A204.1 (cell line): ENCODE data around the gene GAB2.
"Not testable (repeated sequence)": the region's sequence is repeated elsewhere in the genome, so short reads cannot be mapped to it uniquely, and the experiment has no call there.

Source experiments
- FAIRE-seq: peaks from 2 replicates; lab custom pipeline; 2012; peaks lifted over from hg19 to GRCh38; lab: Jason Lieb, UNC

The GAB2 gene

DNA sequence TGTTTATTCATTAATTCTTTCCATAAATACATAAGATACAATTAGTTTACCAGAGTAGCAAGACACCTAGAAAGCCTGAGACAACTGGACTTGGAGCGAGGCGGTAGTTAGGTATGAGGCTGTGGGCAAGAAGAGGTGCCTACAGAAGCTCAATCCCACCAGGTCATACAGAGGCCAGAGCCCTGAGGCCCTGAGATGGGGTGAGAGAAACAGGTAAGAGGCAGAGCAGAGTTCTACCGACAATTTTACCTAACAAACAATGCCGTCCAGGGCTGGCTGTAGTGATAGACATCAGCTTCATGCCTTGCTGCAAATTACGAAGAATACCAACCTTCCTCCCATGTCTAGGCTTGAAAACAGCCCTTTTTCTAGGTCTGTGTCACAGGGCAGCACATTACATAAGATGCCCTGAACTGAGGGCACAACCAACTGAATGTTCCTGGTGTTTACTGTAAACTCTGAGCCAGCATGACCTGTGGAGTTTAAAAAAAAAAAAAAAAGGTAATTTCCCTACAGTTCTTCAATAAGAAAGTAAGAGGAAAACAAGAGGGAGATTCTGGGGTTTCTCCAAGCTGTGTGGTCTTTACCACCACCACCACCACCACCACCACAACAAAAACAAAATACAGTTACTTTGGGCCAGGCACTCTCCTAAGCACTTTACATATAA, 105.8 kb downstream of the GAB2 start:
- no peak for FAIRE-seq

DNA sequence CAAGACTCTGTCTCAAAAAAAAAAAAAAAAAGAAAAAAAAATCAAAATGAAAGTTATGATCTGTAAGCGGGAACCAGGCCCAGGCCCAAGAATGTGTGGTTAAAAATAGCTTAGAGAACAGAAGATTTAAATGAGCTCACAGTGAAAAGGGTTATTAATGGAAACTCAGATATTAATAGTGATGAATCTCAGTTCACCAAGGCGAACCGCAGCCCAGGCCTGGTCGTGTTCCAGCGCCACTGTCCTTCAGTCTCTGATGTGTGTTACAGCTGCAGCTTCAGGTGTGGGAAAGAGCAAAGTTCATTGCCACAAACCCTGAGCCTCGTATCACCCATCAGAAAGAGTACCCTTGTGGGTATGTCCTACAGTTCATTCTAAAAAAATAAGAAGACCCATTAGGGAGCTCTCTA, 107.1 kb downstream of the GAB2 start:
- FAIRE-seq: no peak

DNA sequence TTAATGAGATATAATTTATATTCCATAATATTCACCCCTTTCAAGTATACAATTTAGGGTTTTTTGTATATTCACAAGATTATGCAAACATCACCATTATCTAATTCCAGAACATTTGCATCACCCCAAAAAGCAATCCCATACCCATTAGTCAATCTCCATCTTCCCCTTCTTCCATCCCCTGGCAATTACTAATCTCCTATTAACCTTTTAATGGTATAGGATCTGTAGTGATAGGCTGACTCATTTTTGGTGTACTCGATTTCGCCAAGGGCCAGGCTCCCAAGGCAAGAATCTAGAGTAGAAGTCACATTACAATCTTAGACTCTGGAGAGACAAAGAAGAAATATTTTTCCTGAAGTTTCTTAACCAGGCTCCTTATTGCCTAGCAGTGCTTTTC, 113.4 kb downstream of the GAB2 start:
- no peak for FAIRE-seq

DNA sequence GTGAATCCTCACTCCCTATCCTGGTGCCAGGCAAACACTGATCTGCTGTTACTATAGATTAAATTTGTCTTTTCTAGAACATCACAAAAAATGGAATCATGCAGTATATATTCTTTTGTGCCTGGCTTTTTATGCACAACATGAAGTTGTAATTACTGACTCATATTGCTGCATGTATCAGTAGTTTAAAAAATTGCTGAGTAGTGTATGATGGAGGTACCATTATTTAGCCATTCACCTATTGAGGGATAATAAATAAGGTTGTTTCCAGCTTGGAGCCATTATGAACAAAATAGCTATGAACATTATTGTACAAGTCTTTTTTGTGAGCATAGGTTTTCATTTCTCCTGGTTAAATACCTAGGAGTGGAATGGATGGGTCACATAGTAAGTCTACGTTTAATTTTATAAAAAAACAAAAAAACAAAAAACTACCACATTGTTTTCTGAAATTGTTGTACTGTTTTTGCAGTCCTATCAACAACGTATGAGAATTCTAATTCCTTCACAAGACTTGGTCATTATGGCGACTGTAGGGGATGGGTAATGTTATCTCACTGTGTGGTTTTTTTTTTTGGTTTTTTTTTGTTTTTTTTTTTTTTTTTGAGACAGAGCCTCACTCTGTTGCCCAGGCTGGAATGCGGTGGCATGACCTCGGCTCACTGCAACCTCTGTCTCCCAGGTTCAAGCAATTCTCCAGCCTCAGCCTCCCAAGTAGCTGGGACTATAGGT, 117.3 kb downstream of the GAB2 start:
- FAIRE-seq: no peak

DNA sequence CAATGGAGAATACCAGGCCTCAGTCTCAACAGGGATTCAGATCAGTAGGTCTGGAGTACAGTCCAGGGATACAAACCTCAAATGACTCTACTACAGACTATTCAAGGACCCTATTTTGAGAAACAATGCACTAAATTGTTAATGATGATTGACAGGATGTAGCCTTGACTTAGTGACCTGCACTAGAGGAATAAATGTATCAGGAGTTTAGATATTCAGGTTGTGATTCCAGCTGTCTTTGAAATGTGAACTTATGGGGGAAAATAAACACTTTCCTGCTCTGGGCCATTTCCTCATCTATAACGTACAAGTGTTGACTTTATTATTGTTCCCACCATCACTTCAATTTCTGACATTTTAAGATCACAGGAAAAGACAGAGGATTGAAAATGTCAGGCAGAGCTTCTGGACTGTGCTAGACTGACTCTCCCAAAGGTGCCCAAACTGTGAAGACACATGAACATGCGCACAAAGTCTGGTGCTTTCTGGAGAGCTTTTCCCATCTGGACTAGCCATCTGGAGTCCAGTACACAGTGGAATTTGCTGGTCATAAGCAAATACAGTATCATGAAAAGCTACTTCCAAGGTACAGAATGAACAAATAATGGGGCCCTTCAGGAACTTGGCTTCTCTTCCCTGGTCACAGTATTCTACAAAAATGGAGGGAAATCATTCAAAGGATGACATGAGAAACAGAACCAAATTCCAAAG, 118.5 kb downstream of the GAB2 start:
- FAIRE-seq: no peak

DNA sequence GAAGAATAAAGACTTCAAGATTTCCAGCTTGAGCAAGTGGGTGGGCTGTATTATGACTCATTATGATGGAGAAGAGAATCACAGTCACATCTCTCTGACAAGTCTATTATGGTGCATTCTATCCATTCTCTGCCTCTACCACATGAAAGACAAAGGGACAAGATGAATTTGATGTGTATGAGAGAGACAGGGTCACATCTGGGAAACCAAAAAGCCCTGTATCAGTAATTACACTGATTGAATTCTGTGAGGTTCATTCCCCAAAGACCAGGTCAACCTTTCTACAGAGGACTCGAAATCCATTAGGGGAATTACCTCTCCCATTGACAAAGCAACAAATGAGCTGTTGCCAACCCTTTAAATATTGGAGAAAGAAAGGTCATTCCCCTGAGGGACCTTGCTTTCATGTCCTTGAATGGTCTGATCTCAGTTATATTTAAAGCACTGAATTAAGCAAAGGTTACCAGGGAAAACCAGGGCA, 119.3 kb downstream of the GAB2 start:
- no peak for FAIRE-seq

DNA sequence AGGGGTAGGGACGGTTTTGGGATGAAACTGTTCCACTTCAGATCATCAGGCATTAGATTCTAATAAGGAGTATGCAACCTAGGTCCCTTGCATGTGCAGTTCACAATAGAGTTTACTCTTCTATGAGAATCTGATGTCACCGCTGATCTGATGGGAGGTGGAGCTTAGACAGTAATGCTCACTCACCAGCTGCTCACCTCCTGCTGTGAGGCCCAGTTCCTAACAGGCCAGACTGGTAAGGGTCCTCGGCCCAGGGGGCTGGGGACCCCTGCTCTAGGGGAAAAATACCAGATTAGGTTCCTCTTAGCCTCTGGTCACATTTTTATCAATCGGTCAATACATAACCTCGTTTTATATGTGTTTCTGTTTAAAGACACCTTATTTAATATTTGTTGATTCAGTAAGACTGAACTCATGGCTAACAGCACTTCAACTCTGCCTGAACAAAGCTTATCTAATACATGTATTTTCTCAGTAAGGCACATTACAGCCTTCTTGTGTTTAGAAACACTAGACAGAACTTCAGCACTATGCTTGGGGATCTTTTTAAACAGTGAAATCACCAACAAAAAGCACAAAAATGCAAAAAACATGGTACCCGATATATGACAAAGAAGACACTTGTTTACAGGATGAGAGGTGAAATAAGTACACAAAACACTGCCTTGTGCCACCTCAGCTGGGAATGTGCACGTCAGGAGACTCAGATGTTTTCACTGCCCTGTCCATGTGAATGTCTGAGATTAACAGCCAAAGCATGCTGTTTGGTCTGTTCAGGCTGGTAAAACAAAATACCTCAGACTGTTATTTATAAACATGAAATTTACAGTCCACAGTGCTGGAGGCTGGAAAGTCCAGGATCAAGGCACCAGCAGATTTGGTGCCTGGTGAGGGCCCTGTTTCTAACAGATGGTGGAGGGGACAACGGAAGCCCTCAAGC, 121.4 kb downstream of the GAB2 start:
- FAIRE-seq: no peak

DNA sequence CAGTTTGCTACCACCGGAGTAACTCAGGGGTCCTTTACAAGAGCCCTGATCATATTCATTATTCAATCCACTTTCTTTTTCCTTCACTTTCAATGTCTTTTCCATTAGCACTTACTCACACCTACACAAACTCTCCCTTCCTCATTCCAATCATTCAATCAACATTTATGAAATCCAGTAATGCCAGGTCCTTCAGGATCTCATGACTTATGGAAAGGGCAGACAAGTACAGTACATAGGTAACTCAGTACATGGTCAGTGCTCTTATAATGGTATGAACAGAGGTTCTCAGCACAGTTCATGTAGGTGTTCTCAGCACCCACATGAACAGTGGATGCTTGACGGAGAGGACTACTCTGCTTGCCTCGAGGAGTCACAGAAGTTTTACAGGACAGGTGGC, 122.3 kb downstream of the GAB2 start:
- FAIRE-seq: no peak

DNA sequence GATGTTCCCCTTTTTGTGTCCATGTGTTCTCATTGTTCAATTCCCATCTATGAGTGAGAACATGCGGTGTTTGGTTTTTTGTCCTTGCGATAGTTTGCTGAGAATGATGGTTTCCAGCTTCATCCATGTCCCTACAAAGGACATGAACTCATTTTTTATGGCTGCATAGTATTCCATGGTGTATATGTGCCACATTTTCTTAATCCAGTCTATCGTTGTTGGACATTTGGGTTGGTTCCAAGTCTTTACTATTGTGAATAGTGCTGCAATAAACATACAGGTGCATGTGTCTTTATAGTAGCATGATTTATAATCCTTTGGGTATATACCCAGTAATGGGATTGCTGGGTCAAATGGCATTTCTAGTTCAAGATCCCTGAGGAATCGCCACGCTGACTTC, 123.5 kb downstream of the GAB2 start:
- not testable (repeated sequence) for FAIRE-seq

DNA sequence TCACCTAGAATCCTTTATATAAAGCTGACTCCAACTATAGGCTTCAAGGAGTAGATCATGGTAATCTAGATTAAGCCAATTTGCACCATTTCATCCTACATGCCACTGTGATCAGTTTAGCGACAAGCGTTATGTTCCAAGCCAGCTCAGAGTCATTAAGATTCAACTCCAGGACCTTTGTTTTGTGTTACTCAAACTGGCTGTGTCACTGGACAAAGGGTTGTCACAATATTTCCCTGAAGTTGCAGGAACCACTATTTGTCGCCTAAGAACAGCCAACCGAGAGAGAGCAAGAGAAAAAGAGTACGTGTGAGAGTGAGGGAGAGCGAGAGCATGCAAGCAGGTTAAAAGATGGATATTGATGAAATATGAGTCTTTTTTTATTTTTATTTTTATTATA, 124.1 kb downstream of the GAB2 start:
- FAIRE-seq: no peak

DNA sequence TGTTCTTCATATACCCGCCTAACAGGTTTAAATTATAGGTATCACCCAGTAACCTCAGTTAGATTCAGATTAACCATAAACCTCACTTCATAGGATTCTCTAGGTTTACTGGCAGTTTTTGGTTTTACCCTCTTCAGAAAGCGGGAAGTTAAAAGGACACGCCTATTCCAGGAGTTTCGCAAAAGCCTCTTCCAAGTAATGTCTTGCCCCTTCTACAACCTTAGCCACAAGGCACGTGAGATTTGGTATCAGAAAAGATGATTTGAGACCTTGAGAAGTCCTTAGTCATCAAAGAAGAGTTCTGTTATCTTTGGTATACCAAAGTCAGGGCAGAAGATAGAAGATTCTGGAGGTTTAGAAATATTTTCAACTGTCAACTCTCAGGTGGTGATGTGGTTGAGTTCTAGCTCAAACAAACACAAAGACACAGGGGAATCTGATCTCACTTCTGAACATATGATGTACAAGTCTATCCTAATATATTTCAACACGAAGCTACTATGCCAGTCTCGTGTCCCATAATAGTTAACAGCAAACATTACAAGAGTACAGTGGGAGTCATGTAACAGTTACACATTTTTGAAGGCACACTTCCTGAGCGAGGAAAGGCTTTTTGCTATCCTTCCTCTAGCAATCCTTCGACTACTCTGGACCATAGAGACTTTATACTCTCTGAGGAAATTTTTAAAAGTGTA, 125.4 kb downstream of the GAB2 start:
- FAIRE-seq: no peak

DNA sequence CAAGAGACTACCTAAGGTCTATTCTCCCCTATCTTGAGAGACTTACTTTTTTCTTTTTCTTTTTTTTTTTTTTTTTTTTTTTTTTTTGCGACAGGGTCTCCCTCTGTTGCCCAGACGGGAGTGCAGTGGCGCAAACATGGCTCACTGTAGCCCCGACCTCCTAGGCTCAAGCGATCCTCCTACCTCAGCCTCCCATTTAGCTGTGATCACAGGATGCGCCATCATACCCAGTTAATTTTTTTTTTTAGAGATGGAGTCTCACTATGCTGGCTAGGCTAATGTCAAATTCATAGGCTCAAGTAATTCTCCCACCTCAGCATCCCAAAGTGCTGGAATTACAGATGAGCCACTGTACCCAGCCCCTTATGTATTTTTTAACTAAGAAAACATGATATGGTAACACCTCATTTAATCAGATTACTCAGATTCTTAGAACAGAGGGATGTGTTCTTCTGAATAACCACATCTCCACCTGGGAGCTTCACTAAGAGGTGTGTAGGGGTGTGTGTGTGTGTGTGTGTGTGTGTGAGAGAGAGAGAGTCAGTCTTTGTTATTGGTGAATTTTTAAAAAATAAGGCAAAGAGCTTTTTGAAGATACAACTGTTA, 126.0 kb downstream of the GAB2 start:
- no peak for FAIRE-seq

DNA sequence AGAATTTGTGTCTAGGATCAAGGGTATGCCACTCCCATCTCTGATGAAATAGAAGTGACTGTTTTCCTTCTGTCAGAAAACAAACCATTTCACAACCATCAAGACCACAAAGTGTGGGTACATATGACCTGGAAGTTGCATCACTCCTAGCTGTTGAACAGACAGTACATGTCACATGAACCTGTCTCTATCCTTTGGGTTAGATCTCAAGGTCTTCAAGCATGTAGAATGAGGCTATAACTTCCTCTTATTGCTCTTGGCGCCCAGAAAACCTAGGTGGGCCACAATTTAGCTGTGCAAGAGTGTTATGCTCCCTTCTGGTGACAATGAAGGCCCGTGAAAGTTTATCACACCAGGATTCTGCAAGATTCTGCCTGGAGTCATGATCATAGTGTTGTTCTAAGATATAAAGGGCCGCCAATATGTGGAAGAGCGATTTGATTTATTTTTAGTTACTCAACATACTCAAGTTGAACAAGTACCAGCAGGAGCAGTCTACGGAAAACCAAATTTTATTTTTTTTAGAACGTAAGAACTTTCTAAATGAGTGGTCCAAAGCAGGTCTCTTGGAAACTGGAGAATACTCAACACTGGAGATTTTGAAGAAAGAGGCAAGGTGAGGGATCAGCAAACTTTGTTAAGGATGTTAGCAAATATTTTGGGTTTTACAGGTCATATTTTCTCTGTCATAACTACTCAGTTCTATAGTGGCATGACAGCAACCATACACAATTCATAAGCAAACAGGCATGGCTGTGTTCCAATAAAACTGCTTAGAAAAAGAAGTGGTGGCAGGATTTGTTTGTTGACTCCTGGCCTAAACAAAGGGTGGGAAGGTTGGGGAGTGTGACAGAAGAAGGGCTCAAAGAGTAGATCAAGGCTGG, 127.1 kb downstream of the GAB2 start:
- no peak for FAIRE-seq

DNA sequence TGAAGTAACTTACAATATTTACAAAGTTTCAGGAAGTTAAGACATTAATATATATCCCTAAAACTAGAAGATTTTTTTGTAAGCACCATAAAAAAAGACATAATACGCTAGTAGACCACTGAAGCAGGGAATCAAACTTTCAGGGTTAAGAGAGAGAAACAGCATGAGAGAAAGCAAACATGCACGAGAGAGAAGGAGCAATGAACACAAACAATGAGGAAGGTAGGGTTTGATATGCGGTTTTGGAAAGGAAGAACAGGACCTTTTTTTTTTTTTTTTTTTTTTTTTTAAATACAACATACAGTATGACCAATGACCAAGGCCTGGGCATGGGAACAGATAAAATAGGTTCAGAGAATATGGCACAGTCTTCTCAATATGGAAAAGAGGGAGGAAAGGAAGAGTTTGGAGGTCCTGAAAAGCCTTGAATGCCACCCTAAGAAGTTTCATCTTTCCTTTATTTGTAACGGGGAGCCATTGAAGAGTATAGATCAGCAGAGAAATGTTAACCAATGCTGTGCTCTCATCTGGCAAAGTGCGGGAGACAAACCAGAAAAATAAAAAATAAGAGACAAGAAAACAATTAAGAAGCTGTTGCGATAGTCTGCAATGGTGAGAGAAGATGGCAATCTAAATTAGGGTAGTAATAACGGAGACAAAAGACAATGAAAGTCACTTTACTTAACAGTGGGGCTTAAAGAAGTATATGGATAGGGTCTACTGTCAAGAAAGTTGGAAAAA, 127.9 kb downstream of the GAB2 start:
- no peak for FAIRE-seq

DNA sequence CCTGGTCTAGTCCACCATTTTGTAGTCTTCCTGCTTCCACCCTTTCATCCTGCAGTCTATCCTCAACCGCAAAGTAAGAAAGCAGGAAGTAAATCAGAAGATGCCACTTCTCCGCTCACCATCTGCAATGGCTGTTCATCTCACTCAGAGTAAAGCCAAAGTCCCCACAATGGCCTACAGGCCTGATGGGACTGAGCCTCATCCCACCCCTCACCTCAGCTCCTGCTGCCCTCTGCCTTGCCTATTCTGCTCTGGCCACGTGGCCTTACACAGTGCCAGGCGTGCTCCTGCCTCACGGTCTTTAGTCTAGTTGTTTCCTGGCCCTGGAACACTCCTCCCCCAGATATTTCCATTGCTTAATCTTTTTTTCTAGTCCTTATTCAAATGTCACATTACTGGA, 133.4 kb downstream of the GAB2 start:
- no peak for FAIRE-seq

DNA sequence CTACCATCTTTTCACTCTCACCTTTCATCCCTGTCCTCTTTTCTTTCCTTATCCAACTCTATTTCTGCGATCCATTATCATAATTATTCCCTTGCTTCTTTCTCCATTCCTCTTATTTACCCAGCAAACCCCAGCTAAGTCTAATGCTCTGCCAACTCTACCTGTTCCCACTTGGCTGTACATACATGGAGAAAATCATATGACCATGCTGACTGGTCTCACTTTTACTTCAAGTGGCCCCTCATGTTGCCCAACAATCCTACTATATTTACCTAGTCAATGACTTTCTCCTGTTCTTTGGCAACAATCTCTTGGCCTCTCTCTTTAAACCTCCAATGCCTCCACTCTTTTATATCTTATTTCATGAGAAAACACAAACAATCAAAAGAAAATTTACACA, 134.8 kb downstream of the GAB2 start:
- FAIRE-seq: no peak

DNA sequence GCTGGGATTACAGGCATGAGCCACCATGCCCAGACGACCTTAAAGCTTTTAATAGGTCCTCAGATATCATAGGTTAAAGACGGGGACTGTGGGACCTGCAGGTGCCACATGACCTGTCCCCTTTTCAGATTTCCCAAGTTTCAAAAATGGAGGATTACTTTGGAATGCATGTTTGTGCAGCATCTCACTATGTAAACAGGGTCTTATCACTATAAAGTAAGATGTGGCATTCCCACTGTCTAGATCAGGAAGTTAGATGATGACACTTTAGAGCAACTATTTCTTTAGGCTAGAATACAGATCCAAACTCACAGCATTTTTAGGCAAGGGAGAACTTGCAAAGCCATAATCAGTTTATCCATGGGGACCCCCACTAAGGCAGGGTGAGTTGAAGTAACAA, 136.1 kb downstream of the GAB2 start:
- no peak for FAIRE-seq

DNA sequence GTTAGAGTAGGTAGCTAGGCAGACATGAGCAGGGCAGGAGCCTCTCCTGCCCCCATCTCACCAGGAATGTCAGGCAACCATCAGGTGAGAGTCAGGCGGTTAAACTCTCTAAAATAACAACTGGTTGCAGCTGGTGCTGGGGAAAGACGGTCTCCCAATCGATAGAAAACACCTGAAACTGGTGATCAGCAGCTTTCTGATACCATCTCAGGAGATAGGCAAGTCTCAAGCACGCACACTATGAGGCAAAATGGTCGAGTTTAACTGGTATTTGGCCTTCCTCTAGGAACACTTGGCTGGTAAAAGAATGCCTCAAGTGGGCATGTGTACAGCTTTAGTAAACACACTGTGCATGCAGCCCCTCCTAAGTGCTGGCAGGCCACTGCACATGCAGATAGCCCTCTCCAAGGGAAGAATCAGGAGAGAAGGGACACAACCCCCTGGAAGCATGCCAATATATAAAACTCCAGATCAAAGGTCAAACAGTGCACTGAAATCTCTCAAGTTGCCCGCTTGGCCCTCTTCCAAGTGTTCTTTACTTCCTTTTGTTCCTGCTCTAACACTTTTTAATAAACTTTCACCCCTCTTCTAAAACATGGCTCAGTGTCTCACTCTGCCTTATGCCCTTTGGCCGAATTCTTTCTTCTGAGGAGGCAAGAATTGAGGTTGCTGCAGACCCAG, 140.2 kb downstream of the GAB2 start:
- no peak for FAIRE-seq

DNA sequence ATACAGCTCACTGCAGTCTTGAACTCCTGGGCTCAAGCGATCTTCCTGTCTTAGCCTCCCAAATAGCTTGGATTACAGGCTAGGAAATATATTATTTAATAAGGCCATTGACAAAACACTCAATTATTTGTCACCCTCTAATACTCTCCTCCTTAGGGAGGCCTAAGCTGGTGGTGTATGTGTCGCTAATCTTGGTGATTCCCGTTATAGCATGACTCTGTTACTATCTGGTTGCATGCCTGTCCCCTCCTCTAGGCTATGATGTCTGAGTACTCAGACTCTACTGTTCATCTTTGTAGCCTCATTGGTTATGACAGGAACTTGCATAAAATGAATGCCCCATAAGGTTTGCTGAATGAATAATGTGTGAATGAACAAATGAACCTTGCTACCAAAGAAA, 141.3 kb downstream of the GAB2 start:
- no peak for FAIRE-seq
